ENCODE data around the gene LRRC49. TPM values are rescaled to one million over a fixed set of nuclear protein-coding genes. Genes with fewer than 3 reads are reported as not detected.

LRRC49 gene
- total and polyA plus RNA-seq, 10 of the 15 experiments (the other 5 are each of a cell fraction or from before 2014, with no cell fraction given): 1.4 to 3.7 (median 2.9) TPM

DNA sequence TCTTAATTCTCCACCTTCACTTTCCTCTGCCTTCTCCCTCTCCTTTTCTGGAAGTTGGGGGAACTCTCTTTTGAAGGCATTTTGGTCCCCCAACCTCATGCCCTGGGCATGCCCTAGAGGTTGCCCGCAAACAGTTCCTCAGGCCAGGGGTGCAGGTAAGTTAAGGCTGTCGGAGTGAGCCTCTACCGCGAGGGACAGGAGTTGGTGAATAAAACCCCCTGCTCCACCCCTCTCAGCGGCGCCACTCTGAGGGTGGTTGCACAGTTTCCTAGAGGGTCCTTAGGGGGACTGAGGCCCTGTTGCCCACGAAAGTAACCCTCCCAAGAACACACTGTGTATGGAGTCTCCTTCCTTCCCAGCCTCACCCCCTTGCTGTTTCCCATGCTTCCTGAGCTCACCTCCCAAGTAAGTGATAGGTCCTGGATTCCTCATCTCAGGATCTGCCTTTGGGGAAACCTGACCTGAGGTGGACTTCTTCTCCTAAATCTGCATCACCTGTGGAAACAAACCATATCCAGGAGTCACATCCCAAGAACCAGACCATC lies 199.5 kb downstream of the LRRC49 start:
- RAD21 ChIA-PET (ENCODE audit: unreplicated experiment): no interaction called here
- SMC1A ChIA-PET (ENCODE audit: uncharacterized antibody, unreplicated experiment): no interaction called here
- no peaks in the 10 kb centered on the region for H3K36me3 ChIP-seq (ENCODE audit: control insufficient read depth in 2 of 2, insufficient read depth in 2 of 2, low read length in 1 of 2)
- no peak for ATAC-seq
- FAIRE-seq: no peak
- H3K27me3 ChIP-seq (replicated peaks in 1 of 2; ENCODE audit: control insufficient read depth in 2 of 2, insufficient read depth in 2 of 2, low read length in 1 of 2): no peaks in the 10 kb centered on the region
- TF ChIP-seq FOXK2 (IDR thresholded peaks at IDR 0.05): no peak
- intact Hi-C loops (cut with micrococcal nuclease; ENCODE audit: unreplicated experiment) (no loop called here), in situ Hi-C loops (cut with MboI) (no loop called here)
- H2AFZ ChIP-seq (ENCODE audit: control insufficient read depth, low read depth, low read length): no peak overlapping the region
- H3K4me2 ChIP-seq (ENCODE audit: control insufficient read depth, insufficient read depth): no peak overlapping the region
- H3K4me1 ChIP-seq (ENCODE audit: control insufficient read depth, insufficient read depth, low read length): no peaks in the 10 kb centered on the region
- no peak overlapping the region for H3K27ac ChIP-seq (ENCODE audit: control insufficient read depth, insufficient read depth)
- BruUV-seq (replicated peaks): no TSS peak
- no peak overlapping the region for H3K4me3 ChIP-seq
- CTCF ChIA-PET: no interaction called here
- no peak overlapping the region for H3K9ac ChIP-seq (ENCODE audit: control insufficient read depth, insufficient read depth, low read length)
- H3K9me3 ChIP-seq (replicated peaks; ENCODE audit: control insufficient read depth, insufficient read depth, low read length): no peaks in the 10 kb centered on the region; the same call in 2 of the 3 replicates
- POLR2A ChIA-PET: no interaction called here
- no peak for DNase-seq (ENCODE audit: low read depth, low spot score)
- WGBS (ENCODE audit: insufficient coverage, insufficient replicate concordance, low lambda C conversion rate, missing lambda C conversion rate): 57% methylated on average over 7 of the region's 7 CpGs
- H3K79me2 ChIP-seq (ENCODE audit: control insufficient read depth, insufficient read depth, low read length): no peaks in the 10 kb centered on the region
- H4K20me1 ChIP-seq (ENCODE audit: control insufficient read depth, insufficient read depth): no peaks in the 10 kb centered on the region

DNA sequence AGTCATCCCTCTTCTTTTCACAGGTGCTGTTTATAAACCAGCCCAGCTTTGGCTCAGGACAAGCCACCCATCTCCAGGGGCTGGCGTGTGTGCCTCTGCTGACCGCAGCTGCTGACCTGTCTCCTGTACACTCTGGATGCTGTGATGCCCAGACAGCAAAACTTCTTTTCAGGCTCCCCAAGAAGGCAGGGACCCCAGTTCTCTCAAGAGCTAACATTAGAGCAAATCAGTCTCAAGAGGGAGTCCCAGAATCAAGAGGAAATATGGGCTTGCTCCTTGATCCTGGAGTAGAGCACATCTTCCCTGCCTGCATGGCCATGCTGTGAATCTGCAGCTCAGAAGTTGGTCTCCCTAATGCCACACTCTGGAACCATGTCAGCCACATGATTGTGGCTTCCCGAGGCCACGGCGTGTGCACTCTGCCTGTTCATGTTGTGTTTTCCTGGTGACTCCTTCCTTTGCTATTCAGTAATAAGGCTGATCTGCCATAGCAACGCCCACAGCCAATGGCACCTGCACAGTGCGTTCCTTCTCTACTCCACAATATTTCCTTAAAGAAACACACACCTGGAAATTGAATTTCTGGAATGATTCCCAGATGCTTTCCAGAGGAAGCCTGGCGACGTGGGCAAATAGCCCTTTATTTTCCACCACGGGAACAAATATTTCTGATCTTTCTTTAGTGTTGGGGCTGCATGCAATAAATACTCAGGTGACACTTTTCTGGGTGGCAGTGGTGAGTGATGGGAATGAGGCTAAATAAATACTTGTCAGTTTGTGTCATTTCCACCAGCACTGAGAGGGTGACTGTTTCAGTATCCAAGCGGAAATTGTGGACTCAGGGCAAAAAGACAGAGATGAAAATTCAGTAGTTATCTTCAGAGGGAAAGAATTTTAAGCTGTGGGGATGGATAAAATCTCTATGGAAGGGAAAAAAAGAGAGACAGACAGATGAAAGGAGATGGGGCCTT lies 200.7 kb downstream of the LRRC49 start:
- H3K4me1 ChIP-seq (ENCODE audit: control insufficient read depth, insufficient read depth, low read length): no peaks in the 10 kb centered on the region
- no peaks in the 10 kb centered on the region for H3K36me3 ChIP-seq (ENCODE audit: control insufficient read depth in 2 of 2, insufficient read depth in 2 of 2, low read length in 1 of 2)
- H2AFZ ChIP-seq (ENCODE audit: control insufficient read depth, low read depth, low read length): no peak overlapping the region
- BruUV-seq (replicated peaks): no TSS peak
- FAIRE-seq (no peak), DNase-seq (ENCODE audit: low read depth, low spot score) (no peak), ATAC-seq (no peak)
- ChIA-PET CTCF (no interaction called here), SMC1A (ENCODE audit: uncharacterized antibody, unreplicated experiment) (interaction anchor here (0.6 kb wide), 1 partner anchor 200 kb away, joined by 3 read pairs; no protein-coding TSS in a partner anchor), POLR2A (no interaction called here), RAD21 (ENCODE audit: unreplicated experiment) (no interaction called here)
- H3K4me3 ChIP-seq: no peak overlapping the region
- no peak for TF ChIP-seq SMAD5 (IDR thresholded peaks at IDR 0.05; ENCODE audit: low read depth)
- TF ChIP-seq, protein P1, sequence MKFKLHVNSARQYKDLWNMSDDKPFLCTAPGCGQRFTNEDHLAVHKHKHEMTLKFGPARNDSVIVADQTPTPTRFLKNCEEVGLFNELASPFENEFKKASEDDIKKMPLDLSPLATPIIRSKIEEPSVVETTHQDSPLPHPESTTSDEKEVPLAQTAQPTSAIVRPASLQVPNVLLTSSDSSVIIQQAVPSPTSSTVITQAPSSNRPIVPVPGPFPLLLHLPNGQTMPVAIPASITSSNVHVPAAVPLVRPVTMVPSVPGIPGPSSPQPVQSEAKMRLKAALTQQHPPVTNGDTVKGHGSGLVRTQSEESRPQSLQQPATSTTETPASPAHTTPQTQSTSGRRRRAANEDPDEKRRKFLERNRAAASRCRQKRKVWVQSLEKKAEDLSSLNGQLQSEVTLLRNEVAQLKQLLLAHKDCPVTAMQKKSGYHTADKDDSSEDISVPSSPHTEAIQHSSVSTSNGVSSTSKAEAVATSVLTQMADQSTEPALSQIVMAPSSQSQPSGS (IDR thresholded peaks at IDR 0.05; ENCODE audit: low read length): no peak
- TF ChIP-seq NFIC (IDR thresholded peaks at IDR 0.05; ENCODE audit: low read depth, low read length): no peak
- TF ChIP-seq NR2F1 (conservative IDR thresholded peaks at IDR 0.05): no peak
- no peak for TF ChIP-seq ESRRA (IDR thresholded peaks at IDR 0.05; ENCODE audit: low read length)
- TF ChIP-seq STAT3 (IDR thresholded peaks at IDR 0.05; ENCODE audit: low read depth, low read length): no peak
- H3K79me2 ChIP-seq (ENCODE audit: control insufficient read depth, insufficient read depth, low read length): no peaks in the 10 kb centered on the region
- H3K9ac ChIP-seq (ENCODE audit: control insufficient read depth, insufficient read depth, low read length): no peak overlapping the region
- no peaks in the 10 kb centered on the region for H4K20me1 ChIP-seq (ENCODE audit: control insufficient read depth, insufficient read depth)
- intact Hi-C loops (cut with micrococcal nuclease; ENCODE audit: unreplicated experiment): no loop called here
- WGBS (ENCODE audit: insufficient coverage, insufficient replicate concordance, low lambda C conversion rate, missing lambda C conversion rate): 37% methylated on average over 11 of the region's 11 CpGs
- H3K9me3 ChIP-seq (replicated peaks; ENCODE audit: control insufficient read depth, insufficient read depth, low read length): no peaks in the 10 kb centered on the region; the same call in 2 of the 3 replicates
- H3K27ac ChIP-seq (ENCODE audit: control insufficient read depth, insufficient read depth): no peak overlapping the region
- H3K4me2 ChIP-seq (ENCODE audit: control insufficient read depth, insufficient read depth): no peak overlapping the region
- in situ Hi-C loops (cut with MboI): no loop called here
- no peaks in the 10 kb centered on the region for H3K27me3 ChIP-seq (replicated peaks in 1 of 2; ENCODE audit: control insufficient read depth in 2 of 2, insufficient read depth in 2 of 2, low read length in 1 of 2)

Data from GM12878 (cell line).